Neural cell (in vitro differentiated cells): Measurements from ENCODE around the gene GABBR2. TPM values are rescaled to one million over a fixed set of nuclear protein-coding genes. Genes with fewer than 3 reads are reported as not detected.

Experiments
- H2AFZ ChIP-seq: fragments of 200-600, 300-800 bp; sonication (generic), shearing (Covaris generic); 2 replicates; pipeline ENCODE4 v1.6.0; 2014; ENCODE audit warnings: low read depth, mild to moderate bottlenecking, antibody characterized with exemption, low read length, moderate library complexity
- H3F3A ChIP-seq: fragments of 200-600 bp; shearing (Covaris generic); 2 replicates; pipeline ENCODE4 v1.6.1; 2016; ENCODE audit warnings: mild to moderate bottlenecking, moderate library complexity, mixed read lengths, antibody characterized with exemption, low read length; ENCODE audit not compliant: insufficient read depth, poor library complexity, severe bottlenecking
- H3K27ac ChIP-seq: fragments of 200-600, 300-800 bp; sonication (generic), shearing (Covaris generic); 2 replicates; pipeline ENCODE4 v1.5.1; 2014; ENCODE audit warnings: mild to moderate bottlenecking, low read length, moderate library complexity
- H3K27me3 ChIP-seq: fragments of 300-800, 200-600 bp; sonication (generic), shearing (Covaris generic); 2 replicates; pipeline ENCODE4 v1.6.0; 2014; ENCODE audit warnings: mild to moderate bottlenecking, low read depth, low read length, moderate library complexity; ENCODE audit not compliant: insufficient read depth
- H3K36me3 ChIP-seq: fragments of 300-800, 200-600 bp; sonication (generic), shearing (Covaris generic); 2 replicates; pipeline ENCODE4 v1.5.1; 2014; ENCODE audit warnings: mild to moderate bottlenecking, antibody characterized with exemption, low read length, moderate library complexity; ENCODE audit not compliant: insufficient read depth
- H3K4me2 ChIP-seq: fragments of 300-800, 200-600 bp; sonication (generic), shearing (Covaris generic); 2 replicates; pipeline ENCODE4 v1.6.0; 2014; ENCODE audit warnings: mild to moderate bottlenecking, low read length
- H3K4me3 ChIP-seq: fragments of 300-800, 200-600 bp; sonication (generic), shearing (Covaris generic); 2 replicates; pipeline ENCODE4 v1.5.1; 2014; ENCODE audit warnings: mild to moderate bottlenecking, low read length, moderate library complexity
- H3K79me2 ChIP-seq: fragments of 200-600 bp; shearing (Covaris generic); replicated peaks from 2 replicates; pipeline ENCODE4 v1.6.0; 2014; ENCODE audit warnings: mild to moderate bottlenecking, low read length, moderate library complexity; ENCODE audit not compliant: insufficient read depth
- H3K9ac ChIP-seq: fragments of 300-800, 200-600 bp; sonication (generic), shearing (Covaris generic); 2 replicates; pipeline ENCODE4 v1.6.1; 2016; ENCODE audit warnings: mild to moderate bottlenecking, low read length, mixed read lengths
- H3K9me2 ChIP-seq: fragments of 200-600 bp; shearing (Covaris generic); 2 replicates; pipeline ENCODE4 v1.6.1; 2016; ENCODE audit warnings: mild to moderate bottlenecking, low read length, mixed read lengths; ENCODE audit not compliant: insufficient read depth
- H3K9me3 ChIP-seq: fragments of 200-600, 300-800 bp; sonication (generic), shearing (Covaris generic); 2 replicates; pipeline ENCODE4 v1.6.1; 2016; ENCODE audit warnings: mild to moderate bottlenecking, mixed run types, low read length, moderate library complexity, mixed read lengths
- H4K20me1 ChIP-seq: fragments of 200-600 bp; shearing (Covaris generic); 2 replicates; pipeline ENCODE4 v1.6.1; 2016; ENCODE audit warnings: mild to moderate bottlenecking, mixed run types; ENCODE audit not compliant: insufficient read depth
- CTCF ChIP-seq: fragments of 450-650 bp; IDR thresholded peaks from 2 replicates; pipeline ENCODE4 v1.5.1; 2014; ENCODE audit warnings: antibody characterized with exemption, mild to moderate bottlenecking, moderate library complexity; ENCODE audit not compliant: poor library complexity, severe bottlenecking
- EP300 ChIP-seq: fragments of 450-650 bp; conservative IDR thresholded peaks from 2 replicates; pipeline ENCODE4 v1.6.1; 2014; ENCODE audit warnings: antibody characterized with exemption, mild to moderate bottlenecking, moderate library complexity; ENCODE audit not compliant: poor library complexity, severe bottlenecking
- EZH2 ChIP-seq: fragments of 200-600, 300-800 bp; shearing (Covaris generic), sonication (generic); IDR thresholded peaks from 2 replicates; pipeline ENCODE4 v1.6.1; 2014; ENCODE audit warnings: antibody characterized with exemption, low read length, borderline replicate concordance, mild to moderate bottlenecking; ENCODE audit not compliant: insufficient read depth, poor library complexity, severe bottlenecking
- MXI1 ChIP-seq: fragments of 450-650 bp; conservative IDR thresholded peaks from 2 replicates; pipeline ENCODE4 v1.6.1; 2014; ENCODE audit warnings: antibody characterized with exemption, mild to moderate bottlenecking; ENCODE audit not compliant: poor library complexity, severe bottlenecking
- POLR2AphosphoS5 ChIP-seq: IDR thresholded peaks from 2 replicates; pipeline ENCODE4 v1.6.1; 2012
- RAD21 ChIP-seq: fragments of 450-650 bp; conservative IDR thresholded peaks from 2 replicates; pipeline ENCODE4 v1.6.1; 2014; ENCODE audit warnings: antibody characterized with exemption, mild to moderate bottlenecking, moderate library complexity
- SMC3 ChIP-seq: fragments of 450-650 bp; conservative IDR thresholded peaks from 2 replicates; pipeline ENCODE4 v1.6.1; 2014; ENCODE audit warnings: antibody characterized with exemption, mild to moderate bottlenecking, moderate library complexity; ENCODE audit not compliant: poor library complexity
- TAF1 ChIP-seq: IDR thresholded peaks from 2 replicates; pipeline ENCODE4 v1.6.1; 2012; ENCODE audit warnings: low read depth
- polyA plus RNA-seq: library from polyadenylated mRNA; depleted of rRNA; stranded (reverse); fragments of >200 nt; gene quantifications from 2 replicates; pipeline ENCODE4 v1.2.3, GENCODE V29; 2014
- TF ChIP-seq, protein P1 (sequence below): IDR thresholded peaks from 2 replicates; pipeline ENCODE4 v1.6.1; 2012; ENCODE audit warnings: borderline replicate concordance

The GABBR2 gene
- polyA plus RNA-seq, 1 donor from 2014 or later = 7.1 TPM

DNA sequence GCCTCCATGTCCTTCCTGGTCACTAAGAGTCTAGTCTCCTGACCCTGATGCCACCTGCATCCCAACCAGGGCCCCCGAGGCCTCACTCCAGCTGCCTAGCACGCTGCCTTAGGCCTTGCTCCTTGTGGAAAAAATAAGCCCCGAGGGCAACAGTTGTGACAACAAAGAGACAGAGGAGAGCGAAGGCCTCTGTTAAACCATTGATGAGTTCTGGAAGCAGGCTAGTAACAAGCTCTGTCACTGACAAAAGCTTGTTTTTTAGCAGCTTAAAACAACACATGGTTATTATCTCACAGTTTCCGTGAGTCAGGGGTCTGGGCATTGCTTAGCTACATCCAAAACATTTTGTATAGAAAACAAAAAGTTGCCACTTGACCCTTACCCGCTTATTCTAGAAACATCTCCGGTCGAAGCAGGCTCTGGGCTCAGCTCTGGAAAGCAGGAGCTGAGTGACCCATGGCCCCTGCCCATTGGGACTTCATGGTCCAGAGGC, 405.1 kb downstream of the GABBR2 start:
- Histone ChIP-seq H3K9me3 (no peaks in the 10 kb centered on the region), H3K79me2 (no peaks in the 10 kb centered on the region), H3K27ac (no peak overlapping the region), H2AFZ (no peak overlapping the region), H3K4me2 (no peak overlapping the region), H3K4me3 (no peak overlapping the region), H3F3A (no peaks in the 10 kb centered on the region), H3K27me3 (no peaks in the 10 kb centered on the region), H3K9ac (no peak overlapping the region), H3K9me2 (no peaks in the 10 kb centered on the region), H3K36me3 (peaks cover 6% of the 10 kb centered on the region), H4K20me1 (no peaks in the 10 kb centered on the region)
- no peak for TF ChIP-seq RAD21
- TF ChIP-seq, protein P1, sequence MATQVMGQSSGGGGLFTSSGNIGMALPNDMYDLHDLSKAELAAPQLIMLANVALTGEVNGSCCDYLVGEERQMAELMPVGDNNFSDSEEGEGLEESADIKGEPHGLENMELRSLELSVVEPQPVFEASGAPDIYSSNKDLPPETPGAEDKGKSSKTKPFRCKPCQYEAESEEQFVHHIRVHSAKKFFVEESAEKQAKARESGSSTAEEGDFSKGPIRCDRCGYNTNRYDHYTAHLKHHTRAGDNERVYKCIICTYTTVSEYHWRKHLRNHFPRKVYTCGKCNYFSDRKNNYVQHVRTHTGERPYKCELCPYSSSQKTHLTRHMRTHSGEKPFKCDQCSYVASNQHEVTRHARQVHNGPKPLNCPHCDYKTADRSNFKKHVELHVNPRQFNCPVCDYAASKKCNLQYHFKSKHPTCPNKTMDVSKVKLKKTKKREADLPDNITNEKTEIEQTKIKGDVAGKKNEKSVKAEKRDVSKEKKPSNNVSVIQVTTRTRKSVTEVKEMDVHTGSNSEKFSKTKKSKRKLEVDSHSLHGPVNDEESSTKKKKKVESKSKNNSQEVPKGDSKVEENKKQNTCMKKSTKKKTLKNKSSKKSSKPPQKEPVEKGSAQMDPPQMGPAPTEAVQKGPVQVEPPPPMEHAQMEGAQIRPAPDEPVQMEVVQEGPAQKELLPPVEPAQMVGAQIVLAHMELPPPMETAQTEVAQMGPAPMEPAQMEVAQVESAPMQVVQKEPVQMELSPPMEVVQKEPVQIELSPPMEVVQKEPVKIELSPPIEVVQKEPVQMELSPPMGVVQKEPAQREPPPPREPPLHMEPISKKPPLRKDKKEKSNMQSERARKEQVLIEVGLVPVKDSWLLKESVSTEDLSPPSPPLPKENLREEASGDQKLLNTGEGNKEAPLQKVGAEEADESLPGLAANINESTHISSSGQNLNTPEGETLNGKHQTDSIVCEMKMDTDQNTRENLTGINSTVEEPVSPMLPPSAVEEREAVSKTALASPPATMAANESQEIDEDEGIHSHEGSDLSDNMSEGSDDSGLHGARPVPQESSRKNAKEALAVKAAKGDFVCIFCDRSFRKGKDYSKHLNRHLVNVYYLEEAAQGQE = no peak
- TF ChIP-seq MXI1 = no peak
- no peak for TF ChIP-seq EZH2
- no peak for TF ChIP-seq EP300
- no peak for TF ChIP-seq SMC3
- no peak for TF ChIP-seq TAF1
- no peak for TF ChIP-seq POLR2AphosphoS5
- no peak for TF ChIP-seq CTCF

GRCh38 chr9:98302938-98303632, 405.6 kb downstream of the GABBR2 start:
- no peak overlapping the region for H3K4me2 ChIP-seq
- H3K9me3 ChIP-seq = no peaks in the 10 kb centered on the region
- H3K9me2 ChIP-seq = no peaks in the 10 kb centered on the region
- no peaks in the 10 kb centered on the region for H3K79me2 ChIP-seq
- no peaks in the 10 kb centered on the region for H4K20me1 ChIP-seq
- TF ChIP-seq POLR2AphosphoS5 (no peak), EZH2 (no peak), EP300 (no peak), CTCF (no peak), MXI1 (no peak), TAF1 (no peak), RAD21 (no peak), SMC3 (no peak)
- TF ChIP-seq, protein P1 = no peak
- H3F3A ChIP-seq = no peaks in the 10 kb centered on the region
- no peaks in the 10 kb centered on the region for H3K27me3 ChIP-seq
- no peak overlapping the region for H3K27ac ChIP-seq
- H2AFZ ChIP-seq = no peak overlapping the region
- H3K9ac ChIP-seq = no peak overlapping the region
- H3K4me3 ChIP-seq = no peak overlapping the region
- peaks cover 7% of the 10 kb centered on the region for H3K36me3 ChIP-seq
